Measurements from ENCODE around the gene DCP1B.
"Not testable (repeated sequence)": the region's sequence is repeated elsewhere in the genome, so short reads cannot be mapped to it uniquely, and the experiment has no call there.

DCP1B gene

GRCh38 chr12:1948883-1949282 is 55.4 kb downstream of the DCP1B start:
- Histone ChIP-seq H3K79me2 (ENCODE audit: insufficient read depth, low read depth) (no peaks in the 10 kb centered on the region), H3K27ac (no peak overlapping the region), H4K20me1 (ENCODE audit: insufficient read depth) (no peaks in the 10 kb centered on the region), H2AFZ (ENCODE audit: low read depth) (no peak overlapping the region), H3K36me3 (ENCODE audit: insufficient read depth) (no peaks in the 10 kb centered on the region), H3K4me2 (no peak overlapping the region), H3K27me3 (ENCODE audit: insufficient read depth, low read depth) (no peaks in the 10 kb centered on the region), H3K4me3 (IDR thresholded peaks at IDR 0.05; ENCODE audit: insufficient read depth, low read depth, low read length) (no peak overlapping the region), H3K9ac (no peak overlapping the region), H3K4me1 (ENCODE audit: low read depth, poor library complexity, severe bottlenecking) (no peaks in the 10 kb centered on the region)
- TF ChIP-seq CTCF (conservative IDR thresholded peaks at IDR 0.05; ENCODE audit: low read depth, low read length): no peak

- H3K9ac ChIP-seq: no peak overlapping the region
- TF ChIP-seq CTCF (conservative IDR thresholded peaks at IDR 0.05; ENCODE audit: low read depth, low read length): no peak
- H2AFZ ChIP-seq (ENCODE audit: low read depth): no peak overlapping the region
- H4K20me1 ChIP-seq (ENCODE audit: insufficient read depth): no peaks in the 10 kb centered on the region
- no peak overlapping the region for H3K27ac ChIP-seq
- no peaks in the 10 kb centered on the region for H3K79me2 ChIP-seq (ENCODE audit: insufficient read depth, low read depth)
- no peak overlapping the region for H3K4me2 ChIP-seq
- H3K4me1 ChIP-seq (ENCODE audit: low read depth, poor library complexity, severe bottlenecking): no peaks in the 10 kb centered on the region
- H3K4me3 ChIP-seq (IDR thresholded peaks at IDR 0.05; ENCODE audit: insufficient read depth, low read depth, low read length): no peak overlapping the region
- no peaks in the 10 kb centered on the region for H3K27me3 ChIP-seq (ENCODE audit: insufficient read depth, low read depth)
- H3K36me3 ChIP-seq (ENCODE audit: insufficient read depth): no peaks in the 10 kb centered on the region
Measured at GRCh38 chr12:1947081-1947480, 57.2 kb downstream of the DCP1B start.

- Histone ChIP-seq H2AFZ (ENCODE audit: low read depth) (no peak overlapping the region), H3K4me2 (no peak overlapping the region), H3K4me1 (ENCODE audit: low read depth, poor library complexity, severe bottlenecking) (no peaks in the 10 kb centered on the region), H3K9ac (no peak overlapping the region), H3K27ac (no peak overlapping the region), H3K27me3 (ENCODE audit: insufficient read depth, low read depth) (no peaks in the 10 kb centered on the region), H3K79me2 (ENCODE audit: insufficient read depth, low read depth) (no peaks in the 10 kb centered on the region), H3K4me3 (IDR thresholded peaks at IDR 0.05; ENCODE audit: insufficient read depth, low read depth, low read length) (no peak overlapping the region), H4K20me1 (ENCODE audit: insufficient read depth) (no peaks in the 10 kb centered on the region), H3K36me3 (ENCODE audit: insufficient read depth) (no peaks in the 10 kb centered on the region)
- TF ChIP-seq CTCF (conservative IDR thresholded peaks at IDR 0.05; ENCODE audit: low read depth, low read length): no peak
Measured at GRCh38 chr12:1946296-1946695, 58.0 kb downstream of the DCP1B start.

- not testable (repeated sequence) for H3K79me2 ChIP-seq (ENCODE audit: insufficient read depth, low read depth); H3K4me3 ChIP-seq (IDR thresholded peaks at IDR 0.05; ENCODE audit: insufficient read depth, low read depth, low read length); H3K36me3 ChIP-seq (ENCODE audit: insufficient read depth); H2AFZ ChIP-seq (ENCODE audit: low read depth); H3K4me2 ChIP-seq; H3K27me3 ChIP-seq (ENCODE audit: insufficient read depth, low read depth); H4K20me1 ChIP-seq (ENCODE audit: insufficient read depth); H3K4me1 ChIP-seq (ENCODE audit: low read depth, poor library complexity, severe bottlenecking); H3K9ac ChIP-seq; H3K27ac ChIP-seq
Measured at GRCh38 chr12:1945502-1945901, 58.8 kb downstream of the DCP1B start.

- Histone ChIP-seq H4K20me1 (ENCODE audit: insufficient read depth) (no peaks in the 10 kb centered on the region), H3K27me3 (ENCODE audit: insufficient read depth, low read depth) (no peaks in the 10 kb centered on the region), H3K4me2 (no peak overlapping the region), H3K9ac (no peak overlapping the region), H2AFZ (ENCODE audit: low read depth) (no peak overlapping the region), H3K4me3 (IDR thresholded peaks at IDR 0.05; ENCODE audit: insufficient read depth, low read depth, low read length) (no peak overlapping the region), H3K4me1 (ENCODE audit: low read depth, poor library complexity, severe bottlenecking) (no peaks in the 10 kb centered on the region), H3K27ac (no peak overlapping the region), H3K79me2 (ENCODE audit: insufficient read depth, low read depth) (no peaks in the 10 kb centered on the region), H3K36me3 (ENCODE audit: insufficient read depth) (no peaks in the 10 kb centered on the region)
- peak; percentile 93 for TF ChIP-seq CTCF (conservative IDR thresholded peaks at IDR 0.05; ENCODE audit: low read depth, low read length)
Measured at GRCh38 chr12:1939801-1940607, 64.3 kb downstream of the DCP1B start.
